WTC11 (cell line): ENCODE measurements around the gene INPP5F.

Source experiments
- SOX15 ChIP-seq: fragments of 250-450 bp; sonication (Bioruptor Pico); IDR thresholded peaks from 2 replicates; pipeline ENCODE4 v1.9.0; 2021; ENCODE audit warnings: mild to moderate bottlenecking
- TF ChIP-seq, protein P1 (sequence below): sonication (generic); formaldehyde crosslinking; IDR thresholded peaks from 2 replicates; pipeline ENCODE4 v1.8.0; 2022; ENCODE audit warnings: mild to moderate bottlenecking, missing genetic modification reagents
- TF ChIP-seq, protein P2 (sequence below): fragments of 200-600 bp; IDR thresholded peaks from 2 replicates; pipeline ENCODE4 v1.8.0; 2022; ENCODE audit warnings: antibody characterized with exemption

- TF ChIP-seq, protein P1, sequence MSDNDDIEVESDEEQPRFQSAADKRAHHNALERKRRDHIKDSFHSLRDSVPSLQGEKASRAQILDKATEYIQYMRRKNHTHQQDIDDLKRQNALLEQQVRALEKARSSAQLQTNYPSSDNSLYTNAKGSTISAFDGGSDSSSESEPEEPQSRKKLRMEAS (CRISPR knock-in tag) = no peak
- TF ChIP-seq, protein P2, sequence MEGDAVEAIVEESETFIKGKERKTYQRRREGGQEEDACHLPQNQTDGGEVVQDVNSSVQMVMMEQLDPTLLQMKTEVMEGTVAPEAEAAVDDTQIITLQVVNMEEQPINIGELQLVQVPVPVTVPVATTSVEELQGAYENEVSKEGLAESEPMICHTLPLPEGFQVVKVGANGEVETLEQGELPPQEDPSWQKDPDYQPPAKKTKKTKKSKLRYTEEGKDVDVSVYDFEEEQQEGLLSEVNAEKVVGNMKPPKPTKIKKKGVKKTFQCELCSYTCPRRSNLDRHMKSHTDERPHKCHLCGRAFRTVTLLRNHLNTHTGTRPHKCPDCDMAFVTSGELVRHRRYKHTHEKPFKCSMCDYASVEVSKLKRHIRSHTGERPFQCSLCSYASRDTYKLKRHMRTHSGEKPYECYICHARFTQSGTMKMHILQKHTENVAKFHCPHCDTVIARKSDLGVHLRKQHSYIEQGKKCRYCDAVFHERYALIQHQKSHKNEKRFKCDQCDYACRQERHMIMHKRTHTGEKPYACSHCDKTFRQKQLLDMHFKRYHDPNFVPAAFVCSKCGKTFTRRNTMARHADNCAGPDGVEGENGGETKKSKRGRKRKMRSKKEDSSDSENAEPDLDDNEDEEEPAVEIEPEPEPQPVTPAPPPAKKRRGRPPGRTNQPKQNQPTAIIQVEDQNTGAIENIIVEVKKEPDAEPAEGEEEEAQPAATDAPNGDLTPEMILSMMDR = no peak
- TF ChIP-seq SOX15 (CRISPR knock-in tag) = no peak
These were observed 28.2 kb downstream of the INPP5F start for GRCh38 chr10:119754085-119754484.
